HepG2 (cell line): ENCODE measurements around the gene OR2F2. TPM values are rescaled to one million over a fixed set of nuclear protein-coding genes. Genes with fewer than 3 reads are reported as not detected.
A peak's percentile ranks its signal among the peaks of the same experiment; 100 is the strongest.

Experiments
- GATAD1 ChIP-seq: IDR thresholded peaks from 2 replicates; pipeline ENCODE4 v1.6.1; 2016; ENCODE audit warnings: missing genetic modification reagents, missing compliant biosample characterization
- HNRNPL ChIP-seq: fragments of 200-400 bp; formaldehyde crosslinking; IDR thresholded peaks from 2 replicates; pipeline ENCODE4 v1.6.1; 2017; ENCODE audit warnings: mild to moderate bottlenecking, low read depth, low read length
- LCORL ChIP-seq, 2 experiments: fragments of 450-650 bp in 1 of 2; sonication (generic) in 1 of 2; formaldehyde crosslinking in 1 of 2; IDR thresholded peaks; 2 replicates each; pipeline versions ENCODE4 v1.5.0 to v1.6.1; 2017 to 2020; ENCODE audit warnings: antibody characterized with exemption in 1 of 2, missing genetic modification reagents in 1 of 2
- RBFOX2 ChIP-seq: fragments of 200-400 bp; formaldehyde crosslinking; IDR thresholded peaks from 2 replicates; pipeline ENCODE4 v1.6.1; 2017; ENCODE audit warnings: low read depth, mild to moderate bottlenecking, low read length
- RFX1 ChIP-seq: fragments of 450-650 bp; IDR thresholded peaks from 2 replicates; pipeline ENCODE4 v1.6.1; 2017
- SYNCRIP ChIP-seq: fragments of 200-400 bp; formaldehyde crosslinking; IDR thresholded peaks from 2 replicates; pipeline ENCODE4 v1.6.1; 2018; ENCODE audit warnings: mild to moderate bottlenecking, low read depth, low read length; ENCODE audit not compliant: insufficient read depth
- TAF1 ChIP-seq: sonication (generic); formaldehyde crosslinking; IDR thresholded peaks from 2 replicates; pipeline ENCODE4 v1.4.0; 2020; ENCODE audit warnings: missing genetic modification reagents
- ZNF264 ChIP-seq: sonication (generic); formaldehyde crosslinking; IDR thresholded peaks from 2 replicates; pipeline ENCODE4 v1.4.0; 2020; ENCODE audit warnings: missing genetic modification reagents
- ZNF292 ChIP-seq: sonication (generic); formaldehyde crosslinking; IDR thresholded peaks from 2 replicates; pipeline ENCODE4 v1.8.1; 2022; ENCODE audit warnings: mild to moderate bottlenecking, low read depth, missing genetic modification reagents, borderline replicate concordance
- ZNF383 ChIP-seq: sonication (generic); formaldehyde crosslinking; IDR thresholded peaks from 2 replicates; pipeline ENCODE4 v1.4.0; 2020; ENCODE audit warnings: missing genetic modification reagents, mild to moderate bottlenecking, borderline replicate concordance
- ZNF629 ChIP-seq: sonication (generic); formaldehyde crosslinking; conservative IDR thresholded peaks from 2 replicates; pipeline ENCODE4 v1.5.0; 2020; ENCODE audit warnings: missing genetic modification reagents
- ZSCAN29 ChIP-seq: sonication (generic); formaldehyde crosslinking; conservative IDR thresholded peaks from 2 replicates; pipeline ENCODE4 v1.4.0; 2020; ENCODE audit warnings: mild to moderate bottlenecking, missing genetic modification reagents
- polyA plus RNA-seq, 8 experiments: library from polyadenylated mRNA; depleted of rRNA in 3 of 8; stranded (reverse) in 7 of 8; unstranded in 1 of 8; fragments of >200 nt; fragmentation: Illumina TruSeq in 4 of 8; extraction: Trizol in 4 of 8; gene quantifications; 2 replicates each; pipeline versions ENCODE4 v1.2.1 to v1.2.3, GENCODE V29; 2011 to 2016; ENCODE audit warnings: low read depth in 4 of 8, missing spikeins in 1 of 8, mixed read lengths in 1 of 8; ENCODE audit not compliant: insufficient read depth in 1 of 8
- total RNA-seq, 5 experiments: library from RNA; depleted of rRNA; stranded (reverse); fragments of >200 nt; fragmentation: Illumina TruSeq; extraction: Trizol; gene quantifications; 2 replicates each; pipeline ENCODE4 v1.2.3, GENCODE V29; 2016; ENCODE audit warnings: low read depth in 1 of 5
- TF ChIP-seq, protein P1 (sequence below): IDR thresholded peaks from 2 replicates; pipeline ENCODE4 v1.6.1; 2016; ENCODE audit warnings: low read depth, missing genetic modification reagents, missing compliant biosample characterization
- TF ChIP-seq, protein P2 (sequence below): sonication (generic); formaldehyde crosslinking; IDR thresholded peaks from 2 replicates; pipeline ENCODE4 v1.4.0; 2020; ENCODE audit warnings: missing genetic modification reagents, borderline replicate concordance
- TF ChIP-seq, protein P3 (sequence below): sonication (generic); formaldehyde crosslinking; IDR thresholded peaks from 2 replicates; pipeline ENCODE4 v1.8.0; 2022; ENCODE audit warnings: mild to moderate bottlenecking, missing genetic modification reagents

Gene OR2F2
- total and polyA plus RNA-seq, 2 of the 13 experiments (the other 11 are each of a cell fraction or from before 2014, with no cell fraction given), result 0.13 TPM; not detected in 1

DNA sequence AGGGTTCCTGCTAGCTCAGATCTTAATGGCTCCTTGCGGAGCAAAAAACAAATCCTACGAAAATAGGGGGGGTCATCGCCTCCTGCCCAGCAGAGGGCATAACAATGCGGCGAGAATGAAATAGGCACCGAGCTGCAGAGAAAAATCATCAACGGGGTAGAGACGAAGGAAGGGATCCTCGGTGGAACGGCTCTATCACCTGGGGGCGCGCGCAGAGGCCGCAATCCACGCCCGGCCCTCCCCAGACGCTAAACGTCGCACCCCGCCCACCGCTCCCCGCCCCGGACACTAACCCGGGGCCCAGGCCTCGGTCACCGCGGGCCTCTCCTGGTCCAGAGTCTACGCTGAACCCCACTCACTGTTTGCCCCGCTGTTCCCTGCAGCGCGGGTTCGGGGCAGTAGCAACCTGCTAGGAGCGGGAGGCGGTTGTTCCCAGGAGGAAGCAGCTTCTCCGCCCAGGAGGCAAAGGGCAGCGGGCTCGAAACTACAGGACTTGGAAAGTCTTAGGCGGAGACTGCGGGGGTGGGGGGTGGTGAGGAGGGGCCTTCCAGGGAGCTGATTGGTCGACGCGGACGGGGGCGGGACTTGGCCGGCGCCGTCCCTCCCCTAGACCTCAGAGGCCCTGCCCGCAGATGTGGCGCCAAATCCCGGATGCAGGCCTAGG lies 33.2 kb upstream of the OR2F2 start, which contains the start of gene TCAF1 (continued):
- TF ChIP-seq ZSCAN29 (CRISPR knock-in tag) (peak; percentile 100), ZNF629 (CRISPR knock-in tag) (peak; percentile 66), ZNF292 (peak; percentile 94), RFX1 (no peak), HNRNPL (peak; percentile 66; the same call in 1 of the 2 replicates), SYNCRIP (no peak), GATAD1 (CRISPR knock-in tag) (peak; percentile 30), RBFOX2 (peak; percentile 89), LCORL (IDR thresholded peaks at IDR 0.05) (no peak), LCORL (CRISPR knock-in tag; IDR thresholded peaks at IDR 0.05) (peak; percentile 89), ZNF264 (peak; percentile 95), ZNF383 (CRISPR knock-in tag) (no peak), TAF1 (CRISPR knock-in tag) (peak; percentile 87)
- TF ChIP-seq, protein P1, sequence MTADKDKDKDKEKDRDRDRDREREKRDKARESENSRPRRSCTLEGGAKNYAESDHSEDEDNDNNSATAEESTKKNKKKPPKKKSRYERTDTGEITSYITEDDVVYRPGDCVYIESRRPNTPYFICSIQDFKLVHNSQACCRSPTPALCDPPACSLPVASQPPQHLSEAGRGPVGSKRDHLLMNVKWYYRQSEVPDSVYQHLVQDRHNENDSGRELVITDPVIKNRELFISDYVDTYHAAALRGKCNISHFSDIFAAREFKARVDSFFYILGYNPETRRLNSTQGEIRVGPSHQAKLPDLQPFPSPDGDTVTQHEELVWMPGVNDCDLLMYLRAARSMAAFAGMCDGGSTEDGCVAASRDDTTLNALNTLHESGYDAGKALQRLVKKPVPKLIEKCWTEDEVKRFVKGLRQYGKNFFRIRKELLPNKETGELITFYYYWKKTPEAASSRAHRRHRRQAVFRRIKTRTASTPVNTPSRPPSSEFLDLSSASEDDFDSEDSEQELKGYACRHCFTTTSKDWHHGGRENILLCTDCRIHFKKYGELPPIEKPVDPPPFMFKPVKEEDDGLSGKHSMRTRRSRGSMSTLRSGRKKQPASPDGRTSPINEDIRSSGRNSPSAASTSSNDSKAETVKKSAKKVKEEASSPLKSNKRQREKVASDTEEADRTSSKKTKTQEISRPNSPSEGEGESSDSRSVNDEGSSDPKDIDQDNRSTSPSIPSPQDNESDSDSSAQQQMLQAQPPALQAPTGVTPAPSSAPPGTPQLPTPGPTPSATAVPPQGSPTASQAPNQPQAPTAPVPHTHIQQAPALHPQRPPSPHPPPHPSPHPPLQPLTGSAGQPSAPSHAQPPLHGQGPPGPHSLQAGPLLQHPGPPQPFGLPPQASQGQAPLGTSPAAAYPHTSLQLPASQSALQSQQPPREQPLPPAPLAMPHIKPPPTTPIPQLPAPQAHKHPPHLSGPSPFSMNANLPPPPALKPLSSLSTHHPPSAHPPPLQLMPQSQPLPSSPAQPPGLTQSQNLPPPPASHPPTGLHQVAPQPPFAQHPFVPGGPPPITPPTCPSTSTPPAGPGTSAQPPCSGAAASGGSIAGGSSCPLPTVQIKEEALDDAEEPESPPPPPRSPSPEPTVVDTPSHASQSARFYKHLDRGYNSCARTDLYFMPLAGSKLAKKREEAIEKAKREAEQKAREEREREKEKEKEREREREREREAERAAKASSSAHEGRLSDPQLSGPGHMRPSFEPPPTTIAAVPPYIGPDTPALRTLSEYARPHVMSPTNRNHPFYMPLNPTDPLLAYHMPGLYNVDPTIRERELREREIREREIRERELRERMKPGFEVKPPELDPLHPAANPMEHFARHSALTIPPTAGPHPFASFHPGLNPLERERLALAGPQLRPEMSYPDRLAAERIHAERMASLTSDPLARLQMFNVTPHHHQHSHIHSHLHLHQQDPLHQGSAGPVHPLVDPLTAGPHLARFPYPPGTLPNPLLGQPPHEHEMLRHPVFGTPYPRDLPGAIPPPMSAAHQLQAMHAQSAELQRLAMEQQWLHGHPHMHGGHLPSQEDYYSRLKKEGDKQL (CRISPR knock-in tag), result 0 out of 2 replicates have a peak, but pooled peaks have one; percentile 45
- TF ChIP-seq, protein P2, sequence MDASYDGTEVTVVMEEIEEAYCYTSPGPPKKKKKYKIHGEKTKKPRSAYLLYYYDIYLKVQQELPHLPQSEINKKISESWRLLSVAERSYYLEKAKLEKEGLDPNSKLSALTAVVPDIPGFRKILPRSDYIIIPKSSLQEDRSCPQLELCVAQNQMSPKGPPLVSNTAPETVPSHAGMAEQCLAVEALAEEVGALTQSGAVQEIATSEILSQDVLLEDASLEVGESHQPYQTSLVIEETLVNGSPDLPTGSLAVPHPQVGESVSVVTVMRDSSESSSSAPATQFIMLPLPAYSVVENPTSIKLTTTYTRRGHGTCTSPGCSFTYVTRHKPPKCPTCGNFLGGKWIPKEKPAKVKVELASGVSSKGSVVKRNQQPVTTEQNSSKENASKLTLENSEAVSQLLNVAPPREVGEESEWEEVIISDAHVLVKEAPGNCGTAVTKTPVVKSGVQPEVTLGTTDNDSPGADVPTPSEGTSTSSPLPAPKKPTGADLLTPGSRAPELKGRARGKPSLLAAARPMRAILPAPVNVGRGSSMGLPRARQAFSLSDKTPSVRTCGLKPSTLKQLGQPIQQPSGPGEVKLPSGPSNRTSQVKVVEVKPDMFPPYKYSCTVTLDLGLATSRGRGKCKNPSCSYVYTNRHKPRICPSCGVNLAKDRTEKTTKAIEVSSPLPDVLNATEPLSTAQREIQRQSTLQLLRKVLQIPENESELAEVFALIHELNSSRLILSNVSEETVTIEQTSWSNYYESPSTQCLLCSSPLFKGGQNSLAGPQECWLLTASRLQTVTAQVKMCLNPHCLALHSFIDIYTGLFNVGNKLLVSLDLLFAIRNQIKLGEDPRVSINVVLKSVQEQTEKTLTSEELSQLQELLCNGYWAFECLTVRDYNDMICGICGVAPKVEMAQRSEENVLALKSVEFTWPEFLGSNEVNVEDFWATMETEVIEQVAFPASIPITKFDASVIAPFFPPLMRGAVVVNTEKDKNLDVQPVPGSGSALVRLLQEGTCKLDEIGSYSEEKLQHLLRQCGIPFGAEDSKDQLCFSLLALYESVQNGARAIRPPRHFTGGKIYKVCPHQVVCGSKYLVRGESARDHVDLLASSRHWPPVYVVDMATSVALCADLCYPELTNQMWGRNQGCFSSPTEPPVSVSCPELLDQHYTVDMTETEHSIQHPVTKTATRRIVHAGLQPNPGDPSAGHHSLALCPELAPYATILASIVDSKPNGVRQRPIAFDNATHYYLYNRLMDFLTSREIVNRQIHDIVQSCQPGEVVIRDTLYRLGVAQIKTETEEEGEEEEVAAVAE (CRISPR knock-in tag), result no peak
- TF ChIP-seq, protein P3, sequence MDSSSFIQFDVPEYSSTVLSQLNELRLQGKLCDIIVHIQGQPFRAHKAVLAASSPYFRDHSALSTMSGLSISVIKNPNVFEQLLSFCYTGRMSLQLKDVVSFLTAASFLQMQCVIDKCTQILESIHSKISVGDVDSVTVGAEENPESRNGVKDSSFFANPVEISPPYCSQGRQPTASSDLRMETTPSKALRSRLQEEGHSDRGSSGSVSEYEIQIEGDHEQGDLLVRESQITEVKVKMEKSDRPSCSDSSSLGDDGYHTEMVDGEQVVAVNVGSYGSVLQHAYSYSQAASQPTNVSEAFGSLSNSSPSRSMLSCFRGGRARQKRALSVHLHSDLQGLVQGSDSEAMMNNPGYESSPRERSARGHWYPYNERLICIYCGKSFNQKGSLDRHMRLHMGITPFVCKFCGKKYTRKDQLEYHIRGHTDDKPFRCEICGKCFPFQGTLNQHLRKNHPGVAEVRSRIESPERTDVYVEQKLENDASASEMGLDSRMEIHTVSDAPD (CRISPR knock-in tag), result no peak; the same call in 1 of the 2 replicates
